Thyroid gland (tissue), 4 donors: ENCODE measurements around the gene KRTAP19-5.

Source experiments
- CTCF ChIP-seq, 6 experiments: fragments of 200-600 bp in 3 of 6; fragments of 450-650 bp in 3 of 6; sonication (generic) in 3 of 6; IDR thresholded peaks; one replicate each; pipeline ENCODE4 v1.5.1; 2016 to 2019; ENCODE audit warnings: antibody characterized with exemption in 6 of 6, mild to moderate bottlenecking in 2 of 6, inconsistent platforms in 1 of 6, moderate library complexity in 1 of 6
- POLR2A ChIP-seq, 2 donors: fragments of 450-650 bp; IDR thresholded peaks; one replicate each; pipeline ENCODE4 v1.6.1; 2017; ENCODE audit warnings: antibody characterized with exemption in 2 of 2, mild to moderate bottlenecking in 2 of 2, moderate library complexity in 1 of 2

DNA sequence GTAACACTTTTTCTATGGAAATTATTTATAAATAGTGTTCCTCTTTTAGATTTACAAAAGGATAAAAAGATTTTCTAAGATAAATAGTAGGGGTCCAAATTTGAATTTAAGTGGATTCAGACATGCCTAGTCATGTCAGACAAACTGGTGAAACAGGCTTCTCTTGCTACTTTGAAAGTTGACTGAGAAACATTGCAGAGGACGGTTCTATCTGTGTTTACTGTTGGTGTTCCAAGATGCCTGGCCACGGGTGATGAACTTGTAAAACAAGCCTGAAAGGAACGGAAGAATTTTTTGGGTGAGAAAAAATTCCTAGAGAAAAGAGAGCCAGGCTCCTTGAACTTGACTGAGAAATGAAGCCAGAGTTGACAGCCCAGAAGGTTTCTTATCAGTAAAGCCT lies 23.9 kb downstream of the KRTAP19-5 start:
- TF ChIP-seq POLR2A (IDR thresholded peaks at IDR 0.05) (no peak), CTCF (IDR thresholded peaks at IDR 0.05) (no peak)
